HG03045 (cell line): ENCODE data around the gene PANX2.

ENCODE experiments used
- ATAC-seq: cut with Tn5 transposase; IDR thresholded peaks from one replicate; pipeline ENCODE4 v1.9.1; 2021; ENCODE audit warnings: mild to moderate bottlenecking, moderate library complexity; ENCODE audit not compliant: unreplicated experiment

Gene PANX2

DNA sequence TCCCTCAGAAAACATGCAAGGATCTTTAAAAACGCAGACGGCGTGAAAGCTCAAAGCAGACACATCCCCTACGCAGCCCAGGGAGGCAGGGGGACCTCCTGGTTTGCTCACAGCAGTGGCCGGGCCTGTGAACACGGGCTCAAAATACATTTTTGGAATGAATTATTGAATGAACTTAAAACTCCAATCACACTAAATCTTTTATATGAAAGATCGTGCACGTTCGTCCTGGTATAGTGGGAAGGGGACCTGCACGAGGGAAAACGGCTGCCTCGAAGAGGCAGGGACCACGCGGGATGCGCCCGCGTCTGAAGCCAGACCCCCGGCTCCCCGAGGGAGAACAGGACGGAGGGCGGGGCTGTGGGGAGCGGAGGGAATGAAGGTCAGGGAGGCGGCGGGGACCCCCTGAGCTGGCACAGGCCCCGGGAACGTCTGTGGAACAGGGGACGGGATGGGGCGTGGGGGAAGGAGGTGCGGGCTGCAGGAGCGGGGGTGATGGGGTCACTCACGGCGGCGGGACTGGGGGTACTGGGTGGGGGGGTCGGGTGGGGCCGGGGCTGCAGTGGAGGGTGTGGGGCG lies 1.3 kb upstream of the PANX2 start:
- no peak for ATAC-seq

DNA sequence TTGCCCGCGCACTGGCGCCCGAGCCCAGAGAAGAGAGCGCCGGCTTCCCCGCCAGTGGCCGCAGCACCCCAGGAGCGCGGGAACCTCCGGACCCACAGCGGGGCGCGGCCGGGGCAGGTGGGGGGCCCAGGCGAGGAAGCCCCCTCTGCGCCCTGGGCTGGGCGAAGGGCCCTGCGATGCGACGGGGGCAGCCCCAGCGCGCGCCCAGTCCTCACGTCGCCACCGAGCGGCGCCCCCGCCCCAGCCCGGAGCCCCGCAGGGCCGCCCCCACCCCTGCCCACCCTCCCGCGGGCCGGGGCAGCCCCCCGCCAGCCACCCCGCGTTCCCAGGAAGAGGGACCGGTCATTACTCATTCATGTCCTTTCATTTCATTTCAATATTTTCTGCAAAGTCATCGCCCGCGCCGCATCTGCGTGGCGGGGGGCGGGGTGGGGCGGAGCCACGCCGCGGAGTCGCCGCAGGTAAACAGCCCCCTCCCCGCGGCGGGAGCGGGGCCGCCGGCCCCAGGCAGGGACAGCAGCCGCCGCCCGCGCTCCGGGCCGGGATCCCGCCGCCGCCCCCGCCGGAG lies 673 bp upstream of the PANX2 start:
- ATAC-seq, result no peak

DNA sequence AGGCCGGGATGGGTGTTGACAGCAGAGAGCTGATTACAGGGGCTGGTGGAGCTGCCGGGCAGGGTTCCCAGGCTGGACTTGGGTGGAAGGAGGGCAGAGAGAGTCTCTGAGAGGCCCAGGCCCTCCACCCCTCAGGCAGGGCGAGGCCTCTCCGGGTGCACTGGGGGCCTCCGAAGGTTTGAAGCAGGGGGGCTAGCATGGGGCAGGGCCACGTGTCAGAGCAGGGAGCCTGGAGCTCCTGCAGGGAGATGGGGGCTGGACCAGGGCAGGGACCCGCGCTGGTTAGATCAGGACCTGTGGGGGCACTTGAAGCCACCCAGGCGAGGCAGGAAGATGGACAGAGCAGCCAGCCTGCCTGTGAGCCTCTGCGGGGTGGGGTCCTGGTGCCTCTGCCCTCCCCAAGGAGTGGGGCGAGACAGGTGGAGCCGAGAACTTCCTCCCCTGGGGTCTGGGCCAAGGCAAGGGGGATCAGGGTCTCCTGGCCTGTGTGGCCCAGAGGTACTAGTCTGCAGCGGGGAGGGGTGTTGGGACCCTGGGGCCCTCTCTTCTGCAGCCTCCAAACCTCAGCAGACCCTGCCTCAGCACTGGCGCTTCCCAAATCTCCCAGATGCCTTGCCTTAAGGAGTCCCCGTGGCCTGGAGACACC lies 911 bp downstream of the PANX2 start:
- ATAC-seq, result no peak

DNA sequence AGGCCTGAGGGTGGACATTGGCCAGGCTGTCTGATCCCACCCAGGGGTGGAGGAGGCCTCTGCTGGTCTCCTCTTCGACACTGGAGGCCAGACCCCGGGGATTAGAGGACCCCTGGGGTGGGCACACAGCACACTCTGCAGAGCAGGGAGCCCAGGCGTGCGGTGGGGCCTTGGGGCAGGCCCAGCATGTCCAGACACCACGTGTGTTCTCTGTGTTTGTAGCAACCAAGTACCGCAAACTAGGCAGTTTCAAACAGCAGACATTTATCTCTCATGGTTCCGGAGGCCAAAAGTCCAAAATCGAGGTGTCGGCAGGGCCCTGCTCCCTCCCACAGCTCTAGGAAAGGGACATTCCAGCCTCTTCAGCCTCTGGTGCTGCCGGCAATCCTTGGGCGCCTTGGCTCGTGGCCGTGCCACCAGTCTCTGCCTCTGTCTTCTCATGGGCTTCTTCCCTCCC lies 1.5 kb downstream of the PANX2 start:
- ATAC-seq, result no peak

DNA sequence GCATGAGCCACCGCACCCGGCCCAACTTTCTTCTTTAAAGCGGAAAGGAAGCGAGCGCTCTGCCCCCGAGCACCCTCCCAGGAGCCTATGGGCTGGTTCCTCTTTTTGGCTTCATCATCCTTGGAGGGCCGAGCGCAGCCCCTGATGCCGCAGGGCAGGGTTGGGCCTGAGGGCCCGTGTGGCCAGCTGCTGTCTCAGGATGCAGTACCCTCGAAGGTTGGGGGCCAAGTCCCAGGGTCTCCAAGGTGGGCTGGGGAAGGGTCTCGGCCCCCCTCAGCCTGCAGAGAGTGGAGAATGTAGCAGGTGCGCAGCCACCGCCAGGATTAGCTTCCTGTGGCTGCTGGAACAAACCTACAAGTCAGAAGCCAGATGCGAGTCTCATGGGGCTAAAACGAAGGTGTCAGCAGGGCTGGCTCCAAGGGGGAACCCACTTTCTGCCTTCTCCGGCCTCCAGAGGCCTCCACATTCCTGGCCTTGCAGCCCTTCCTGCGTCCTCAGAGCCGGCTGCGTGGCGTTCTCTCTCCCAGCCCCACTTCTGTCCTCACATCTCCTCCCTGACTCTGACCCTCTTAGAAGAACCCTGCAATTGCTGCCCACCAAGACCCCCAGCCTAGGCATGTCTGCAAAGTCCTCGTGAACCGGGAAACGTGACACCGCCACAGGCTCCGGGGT lies 2.9 kb downstream of the PANX2 start:
- ATAC-seq, result no peak

DNA sequence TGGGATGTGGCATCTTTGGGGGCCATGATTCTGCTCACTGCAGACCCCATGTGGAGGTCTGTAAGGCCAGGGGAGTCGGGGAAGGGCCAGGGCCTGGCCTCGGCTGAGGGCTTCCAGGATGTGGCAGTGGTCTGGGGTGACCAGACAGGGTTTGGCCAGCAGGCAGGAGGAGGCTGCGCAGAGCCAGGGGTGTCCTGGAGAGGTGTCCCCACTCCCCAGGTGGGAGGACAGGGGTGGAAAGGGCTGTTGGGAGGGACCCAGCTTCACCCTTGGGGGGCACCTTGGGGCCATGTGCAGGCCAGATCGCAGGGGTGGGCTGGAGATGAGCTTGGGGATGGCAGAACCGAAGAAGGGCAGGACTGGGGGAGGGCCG lies 3.4 kb downstream of the PANX2 start:
- ATAC-seq, result no peak

DNA sequence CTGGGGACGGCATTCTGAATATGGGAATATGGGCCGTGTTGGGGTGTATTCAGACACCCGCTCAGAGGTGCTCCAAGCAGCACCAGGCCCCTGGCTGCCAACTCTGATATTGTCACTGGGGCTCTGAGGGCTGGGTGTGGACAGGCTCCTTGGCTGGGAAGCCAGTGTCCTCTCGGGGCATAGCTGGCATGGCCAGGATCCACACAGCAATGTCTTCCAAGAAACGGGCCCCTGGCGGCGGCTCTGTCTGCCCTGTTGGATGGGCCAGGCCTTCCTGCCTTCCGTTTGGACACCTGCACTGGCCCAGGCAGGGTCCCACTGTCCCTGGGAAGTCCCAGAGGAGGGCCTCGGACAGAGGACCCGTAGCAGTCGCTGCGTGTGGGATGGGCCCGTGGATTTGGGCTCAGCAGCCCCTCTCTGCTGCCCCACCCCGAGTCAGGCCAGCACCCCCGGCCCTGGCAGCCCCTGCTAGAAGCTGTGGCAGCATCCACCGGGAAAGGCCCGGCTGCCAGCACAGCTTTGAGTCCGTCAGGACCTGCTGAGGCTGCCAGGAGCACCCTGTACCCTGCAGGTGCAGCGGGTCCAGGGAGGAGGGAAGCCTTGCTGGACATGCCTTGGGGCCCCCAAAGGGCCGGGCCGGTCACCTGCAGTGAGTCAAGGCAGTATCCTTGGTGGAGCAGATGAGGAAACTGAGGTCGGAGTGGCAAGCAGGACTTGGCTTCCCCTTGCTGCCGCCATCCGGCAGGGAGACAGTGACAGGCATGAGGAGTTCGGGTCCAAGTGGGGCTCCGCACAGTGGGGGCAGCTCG lies 4.1 kb downstream of the PANX2 start:
- ATAC-seq, result no peak

DNA sequence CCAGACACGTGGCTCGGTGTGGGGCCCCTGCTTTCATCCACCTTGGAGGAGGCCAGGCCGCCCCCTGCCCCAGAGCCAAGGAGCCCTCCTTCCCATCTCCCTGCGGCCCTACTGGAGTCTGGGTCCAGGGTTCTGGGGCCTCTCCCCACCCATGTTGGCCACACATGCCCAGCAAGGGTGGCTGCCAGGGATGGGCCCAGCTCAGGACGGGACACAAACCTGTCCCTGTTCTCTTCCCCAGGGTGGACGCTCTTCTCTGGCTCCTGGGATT lies 4.6 kb downstream of the PANX2 start:
- no peak for ATAC-seq

DNA sequence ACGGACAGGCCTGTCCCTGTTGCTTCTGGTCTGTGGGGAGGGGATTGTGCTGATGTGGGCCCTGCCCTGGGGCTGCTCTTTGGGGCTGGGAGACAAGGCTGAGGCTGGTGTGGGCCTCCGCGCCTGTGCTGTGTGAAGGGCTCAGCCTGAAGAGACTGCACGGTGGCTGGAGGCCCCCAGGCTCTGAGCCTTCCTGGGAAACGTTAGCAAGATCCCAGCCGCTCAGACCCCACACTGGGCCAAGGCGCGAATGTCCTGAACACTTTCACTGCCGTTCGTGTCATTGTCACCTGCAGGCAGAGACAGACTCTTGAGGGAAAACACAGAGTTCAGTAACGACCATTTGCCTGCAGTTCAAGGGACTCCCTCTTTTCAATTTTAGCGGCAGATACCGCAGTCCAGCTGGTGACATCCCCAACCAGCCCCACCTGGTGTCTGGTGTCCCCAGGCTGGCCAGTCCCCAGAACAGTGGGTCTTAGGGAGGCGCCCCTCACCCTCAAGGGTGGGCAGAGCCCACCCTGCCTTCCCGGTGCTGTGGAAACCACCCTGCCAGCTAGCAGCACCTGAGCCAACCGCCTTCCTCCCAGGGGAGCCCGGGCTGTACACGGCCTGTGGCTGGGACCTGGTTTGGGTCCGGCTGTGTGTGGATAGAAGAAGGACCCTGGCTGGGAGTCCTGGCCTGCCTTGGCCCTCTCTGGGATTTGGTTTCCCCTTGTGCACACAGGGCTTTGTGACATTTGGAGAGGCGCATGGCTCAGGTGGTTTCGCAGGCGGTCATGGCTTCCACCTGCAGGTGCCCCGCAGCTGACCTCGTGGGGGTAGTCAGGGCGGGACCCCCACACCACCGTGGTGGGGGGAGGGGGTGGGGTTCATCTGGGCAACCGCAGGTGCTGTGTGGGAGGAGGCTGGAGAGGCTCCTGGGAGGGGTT lies 5.7 kb downstream of the PANX2 start:
- no peak for ATAC-seq

DNA sequence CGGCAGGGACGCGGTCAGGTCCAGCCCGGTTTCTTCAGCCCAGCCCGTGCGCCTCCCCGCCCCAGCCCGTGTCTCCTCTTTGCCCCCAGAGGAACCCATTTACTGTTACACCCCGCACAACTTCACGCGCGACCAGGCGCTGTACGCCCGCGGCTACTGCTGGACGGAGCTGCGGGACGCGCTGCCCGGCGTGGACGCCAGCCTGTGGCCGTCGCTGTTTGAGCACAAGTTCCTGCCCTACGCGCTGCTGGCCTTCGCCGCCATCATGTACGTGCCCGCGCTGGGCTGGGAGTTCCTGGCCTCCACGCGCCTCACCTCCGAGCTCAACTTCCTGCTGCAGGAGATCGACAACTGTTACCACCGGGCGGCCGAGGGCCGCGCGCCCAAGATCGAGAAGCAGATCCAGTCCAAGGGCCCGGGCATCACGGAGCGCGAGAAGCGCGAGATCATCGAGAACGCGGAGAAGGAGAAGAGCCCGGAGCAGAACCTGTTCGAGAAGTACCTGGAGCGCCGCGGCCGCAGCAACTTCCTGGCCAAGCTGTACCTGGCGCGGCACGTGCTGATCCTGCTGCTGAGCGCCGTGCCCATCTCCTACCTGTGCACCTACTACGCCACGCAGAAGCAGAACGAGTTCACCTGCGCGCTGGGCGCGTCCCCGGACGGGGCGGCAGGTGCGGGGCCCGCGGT lies 6.5 kb downstream of the PANX2 start:
- ATAC-seq, result no peak

DNA sequence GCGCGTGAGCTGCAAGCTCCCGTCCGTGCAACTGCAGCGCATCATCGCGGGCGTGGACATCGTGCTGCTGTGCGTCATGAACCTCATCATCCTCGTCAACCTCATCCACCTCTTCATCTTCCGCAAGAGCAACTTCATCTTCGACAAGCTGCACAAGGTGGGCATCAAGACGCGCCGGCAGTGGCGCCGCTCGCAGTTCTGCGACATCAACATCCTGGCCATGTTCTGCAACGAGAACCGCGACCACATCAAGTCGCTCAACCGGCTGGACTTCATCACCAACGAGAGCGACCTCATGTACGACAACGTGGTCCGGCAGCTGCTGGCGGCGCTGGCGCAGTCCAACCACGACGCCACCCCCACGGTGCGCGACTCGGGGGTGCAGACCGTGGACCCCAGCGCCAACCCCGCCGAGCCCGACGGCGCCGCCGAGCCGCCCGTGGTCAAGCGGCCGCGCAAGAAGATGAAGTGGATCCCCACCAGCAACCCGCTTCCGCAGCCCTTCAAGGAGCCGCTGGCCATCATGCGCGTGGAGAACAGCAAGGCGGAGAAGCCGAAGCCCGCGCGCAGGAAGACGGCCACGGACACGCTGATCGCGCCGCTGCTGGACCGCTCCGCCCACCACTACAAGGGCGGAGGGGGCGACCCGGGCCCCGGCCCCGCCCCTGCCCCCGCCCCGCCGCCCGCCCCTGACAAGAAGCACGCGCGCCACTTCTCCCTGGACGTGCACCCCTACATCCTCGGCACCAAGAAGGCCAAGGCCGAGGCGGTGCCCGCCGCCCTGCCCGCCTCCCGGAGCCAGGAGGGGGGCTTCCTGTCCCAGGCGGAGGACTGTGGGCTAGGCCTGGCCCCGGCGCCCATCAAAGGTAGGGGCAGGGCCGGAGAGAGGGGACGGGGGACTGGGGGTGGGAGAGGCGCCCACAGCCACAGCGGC lies 7.3 kb downstream of the PANX2 start:
- no peak for ATAC-seq

DNA sequence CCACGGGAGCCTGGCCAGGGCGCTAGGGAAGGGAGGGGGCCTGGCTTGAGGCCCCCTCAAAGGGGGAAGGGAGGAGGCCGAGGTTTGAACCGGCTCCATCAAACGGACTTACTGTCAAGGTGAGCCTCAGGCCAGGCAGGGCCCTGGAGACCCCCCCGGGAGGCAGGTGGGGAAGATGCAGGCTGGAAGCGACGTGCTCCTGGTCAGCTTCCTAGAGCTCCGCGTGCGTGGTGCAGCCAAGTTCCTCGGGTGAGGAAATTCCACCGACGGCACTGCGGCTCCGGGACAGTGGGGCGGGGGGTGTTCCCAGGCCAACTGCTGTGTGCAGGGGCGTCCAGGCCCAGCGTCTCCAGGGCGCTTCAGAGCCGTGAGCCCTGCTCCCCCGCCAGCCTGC lies 7.9 kb downstream of the PANX2 start:
- no peak for ATAC-seq

DNA sequence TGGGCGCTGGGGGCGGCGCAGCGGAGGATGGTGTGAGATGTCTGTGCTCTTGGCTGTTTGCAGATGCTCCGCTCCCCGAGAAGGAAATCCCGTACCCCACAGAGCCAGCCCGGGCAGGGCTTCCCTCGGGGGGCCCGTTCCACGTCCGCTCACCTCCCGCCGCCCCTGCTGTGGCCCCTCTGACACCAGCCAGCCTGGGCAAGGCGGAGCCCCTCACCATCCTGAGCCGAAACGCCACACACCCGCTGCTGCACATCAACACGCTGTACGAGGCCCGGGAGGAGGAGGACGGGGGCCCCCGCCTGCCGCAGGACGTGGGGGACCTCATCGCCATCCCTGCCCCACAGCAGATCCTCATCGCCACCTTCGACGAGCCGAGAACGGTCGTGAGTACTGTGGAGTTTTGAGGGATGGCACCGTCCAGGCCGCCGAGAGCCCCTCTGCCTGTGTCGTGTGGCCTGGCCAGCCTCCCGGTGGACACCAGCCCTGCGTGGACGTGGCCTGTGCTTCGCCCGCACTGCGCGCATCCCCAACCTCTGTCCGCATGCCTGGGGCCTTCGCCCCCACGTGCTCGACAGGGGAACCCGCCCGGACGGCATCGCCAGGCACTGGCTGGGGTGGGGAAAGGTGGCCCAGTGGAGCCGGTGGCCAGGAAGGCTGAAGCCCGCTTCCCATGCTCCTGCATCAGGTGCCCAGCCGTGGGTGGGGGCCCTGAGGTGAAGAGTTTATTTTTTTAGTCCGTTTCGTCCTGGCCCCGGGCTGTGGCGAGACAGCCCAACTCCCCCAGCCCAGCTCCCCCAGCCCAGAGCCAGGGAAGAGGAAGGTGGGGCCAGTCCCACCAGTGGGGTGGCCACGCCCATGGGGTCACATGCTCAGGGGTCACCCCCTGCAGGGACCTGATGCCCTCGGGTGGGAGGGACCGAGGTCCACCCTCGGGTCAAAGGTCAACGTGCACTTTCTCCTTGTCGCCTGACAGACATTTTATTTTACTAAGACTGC lies 8.6 kb downstream of the PANX2 start:
- ATAC-seq, result no peak

DNA sequence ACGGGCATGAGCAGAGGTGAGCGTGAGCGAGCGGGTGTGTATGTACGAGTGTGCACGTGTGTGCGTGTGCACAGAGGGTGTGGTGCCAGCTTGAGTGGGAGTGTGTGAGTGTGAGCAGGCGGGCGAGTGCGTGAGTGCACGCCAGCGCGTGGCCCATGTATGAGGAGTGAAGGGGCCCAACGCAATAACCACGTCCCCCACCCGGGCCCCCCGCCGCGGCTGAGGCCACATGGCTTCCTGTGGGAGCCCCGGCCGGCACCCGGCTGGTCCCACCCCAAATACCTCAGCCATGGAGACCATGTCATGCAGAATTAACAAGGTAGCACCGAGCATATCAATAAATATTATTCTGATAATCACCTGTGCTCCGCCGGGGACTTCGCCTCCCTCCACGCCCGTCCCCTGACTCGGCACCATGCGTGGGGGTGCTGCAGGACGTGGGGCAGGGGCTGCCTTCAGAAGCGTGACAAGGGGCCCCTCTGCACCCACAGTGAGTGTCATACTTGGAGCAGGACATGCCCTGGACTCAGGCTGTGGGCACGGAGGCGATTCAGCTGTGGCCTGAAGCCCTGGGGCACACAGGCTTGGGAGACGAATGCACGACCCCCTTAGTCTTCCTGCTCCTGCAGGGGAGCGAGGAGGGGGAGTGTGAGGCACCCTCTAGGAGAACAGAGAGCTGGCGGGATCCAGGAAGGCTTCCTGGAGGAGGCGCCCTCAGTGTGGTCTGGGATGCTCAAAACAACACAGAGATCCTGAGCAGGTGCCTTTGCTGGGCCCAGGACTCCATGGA lies 9.6 kb downstream of the PANX2 start:
- no peak for ATAC-seq

DNA sequence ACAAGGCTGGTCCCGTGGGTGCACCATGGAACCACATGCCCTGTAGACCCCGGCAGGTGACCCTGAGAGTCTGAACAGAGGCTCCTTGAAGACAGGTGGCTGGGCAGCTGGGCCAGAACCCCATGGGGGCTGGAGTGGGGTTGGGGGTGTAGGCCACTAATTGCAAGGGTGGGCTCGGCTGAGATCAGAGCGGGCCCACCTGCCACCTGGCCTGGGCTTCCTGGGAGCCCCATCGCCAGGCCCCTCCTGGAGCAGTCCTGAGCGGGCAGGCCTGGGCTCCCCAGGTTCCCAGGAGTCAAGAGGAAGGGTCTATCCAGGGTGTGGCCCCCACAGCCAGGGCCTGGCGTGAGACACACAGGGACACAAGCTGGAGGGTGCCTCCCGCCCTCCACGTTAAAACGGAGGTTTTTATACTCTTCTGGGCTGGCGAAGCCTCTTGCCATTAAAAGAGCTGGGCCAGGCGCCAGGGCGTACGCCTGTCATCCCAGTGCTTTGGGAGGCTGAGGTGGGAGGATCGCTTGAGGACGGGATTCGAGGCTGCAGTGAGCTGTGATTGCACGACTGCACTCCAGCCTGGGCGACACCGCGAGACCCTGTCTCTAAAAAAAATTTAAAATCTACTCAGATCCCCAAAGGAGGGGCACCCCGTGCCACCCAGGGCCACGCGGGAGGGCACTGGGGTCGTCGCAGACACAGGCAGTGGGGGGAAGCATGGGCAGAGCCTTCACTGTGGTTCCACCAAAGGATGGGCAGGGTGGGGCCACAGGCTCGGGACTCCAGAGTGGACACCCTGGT lies 10.4 kb downstream of the PANX2 start:
- ATAC-seq, result no peak
